HG03460 (cell line): ENCODE data around the gene STARD13.

ENCODE experiments used
- ATAC-seq: cut with Tn5 transposase; IDR thresholded peaks from one replicate; pipeline ENCODE4 v1.9.1; 2021; ENCODE audit not compliant: unreplicated experiment

STARD13 gene

GRCh38 chr13:33229446-33230177, 55.9 kb downstream of the STARD13 start:
- ATAC-seq, result no peak

GRCh38 chr13:33228648-33229445, 56.7 kb downstream of the STARD13 start:
- peak; percentile 78 for ATAC-seq

GRCh38 chr13:33227927-33228647, 57.5 kb downstream of the STARD13 start:
- ATAC-seq, result peak; percentile 13

GRCh38 chr13:33224686-33225085, 60.9 kb downstream of the STARD13 start:
- no peak for ATAC-seq

- no peak for ATAC-seq
Observed at GRCh38 chr13:33224191-33224590, 61.4 kb downstream of the STARD13 start.

GRCh38 chr13:33219926-33220325, 65.6 kb downstream of the STARD13 start:
- ATAC-seq, result no peak

- no peak for ATAC-seq
Observed at GRCh38 chr13:33218426-33218825, 67.1 kb downstream of the STARD13 start.

- ATAC-seq, result no peak
Observed at GRCh38 chr13:33218020-33218419, 67.5 kb downstream of the STARD13 start.

GRCh38 chr13:33217256-33217655, 68.3 kb downstream of the STARD13 start:
- no peak for ATAC-seq

GRCh38 chr13:33213797-33214196, 71.8 kb downstream of the STARD13 start:
- ATAC-seq, result no peak

GRCh38 chr13:33213024-33213768, 72.4 kb downstream of the STARD13 start:
- no peak for ATAC-seq

GRCh38 chr13:33212396-33212795, 73.2 kb downstream of the STARD13 start:
- no peak for ATAC-seq

- ATAC-seq, result no peak
Observed at GRCh38 chr13:33210090-33210489, 75.5 kb downstream of the STARD13 start.

GRCh38 chr13:33208290-33209220, 77.0 kb downstream of the STARD13 start:
- no peak for ATAC-seq

- no peak for ATAC-seq
Observed at GRCh38 chr13:33207615-33207961, 78.0 kb downstream of the STARD13 start.

GRCh38 chr13:33206945-33207614, 78.5 kb downstream of the STARD13 start:
- ATAC-seq, result no peak

- ATAC-seq, result no peak
Observed at GRCh38 chr13:33206425-33206824, 79.1 kb downstream of the STARD13 start.

GRCh38 chr13:33205804-33206221, 79.7 kb downstream of the STARD13 start:
- peak; percentile 44 for ATAC-seq

GRCh38 chr13:33205224-33205623, 80.3 kb downstream of the STARD13 start:
- ATAC-seq, result no peak
